NCI-H510A (cell line): ENCODE results near the gene PITPNC1.
"Not testable (repeated sequence)": the region's sequence is repeated elsewhere in the genome, so short reads cannot be mapped to it uniquely, and the experiment has no call there.

Experiments
- DNase-seq: peaks from one replicate; lab custom pipeline; 2025; lab: John Stamatoyannopoulos, UW

The PITPNC1 gene

DNA sequence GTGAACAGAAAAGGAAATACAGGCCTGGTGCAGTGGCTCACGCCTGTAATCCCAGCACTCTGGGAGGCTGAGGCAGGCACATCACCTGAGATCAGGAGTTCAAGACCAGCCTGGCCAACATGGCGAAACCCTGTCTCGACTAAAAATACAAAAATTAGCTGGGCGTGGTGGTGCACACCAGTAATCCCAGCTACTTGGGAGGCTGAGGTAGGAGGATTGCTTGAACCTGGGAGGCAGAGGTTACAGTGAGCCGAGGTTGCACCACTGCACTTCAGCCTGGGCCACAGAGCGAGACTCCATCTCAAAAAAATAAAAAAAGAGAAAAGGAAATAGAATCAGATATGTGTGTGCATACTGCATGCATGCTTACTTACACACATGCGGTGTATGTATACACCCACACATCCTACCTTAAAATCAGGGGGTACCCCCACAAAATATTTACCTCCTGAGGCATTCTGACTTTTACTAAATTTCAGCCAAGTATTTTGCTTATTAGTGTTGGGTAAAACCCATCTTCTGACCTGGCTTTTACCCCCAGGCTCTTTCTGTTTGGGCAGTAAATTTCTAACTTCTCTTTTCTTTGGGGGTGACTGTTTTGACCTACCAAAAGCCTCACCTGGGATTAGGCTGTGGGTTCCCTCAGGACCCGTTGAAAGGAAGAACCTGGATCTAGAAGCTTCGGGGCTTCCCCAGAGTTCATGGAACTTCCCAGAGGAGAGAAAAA is 201.8 kb downstream of the PITPNC1 start:
- DNase-seq = not testable (repeated sequence)

DNA sequence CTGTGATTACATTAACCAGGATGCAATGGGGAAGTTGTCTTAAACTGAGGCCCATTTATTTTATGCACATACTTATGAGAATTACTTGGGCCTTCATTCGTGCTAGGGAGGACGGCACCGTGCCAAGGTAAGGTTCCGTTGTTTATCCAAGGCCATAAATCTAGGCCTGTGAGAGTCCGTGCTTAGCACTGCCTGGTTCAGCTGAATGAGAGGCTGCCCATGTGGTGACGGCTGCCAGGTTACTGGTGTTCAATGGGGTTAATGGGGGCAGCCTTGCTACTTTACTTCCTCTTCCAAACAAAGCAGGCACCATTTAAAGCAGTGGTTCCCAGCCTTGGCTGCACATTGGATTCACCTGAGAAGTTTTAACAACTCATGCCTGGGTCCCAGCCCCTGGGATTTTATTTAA is 205.6 kb downstream of the PITPNC1 start:
- peak; percentile 89 for DNase-seq

DNA sequence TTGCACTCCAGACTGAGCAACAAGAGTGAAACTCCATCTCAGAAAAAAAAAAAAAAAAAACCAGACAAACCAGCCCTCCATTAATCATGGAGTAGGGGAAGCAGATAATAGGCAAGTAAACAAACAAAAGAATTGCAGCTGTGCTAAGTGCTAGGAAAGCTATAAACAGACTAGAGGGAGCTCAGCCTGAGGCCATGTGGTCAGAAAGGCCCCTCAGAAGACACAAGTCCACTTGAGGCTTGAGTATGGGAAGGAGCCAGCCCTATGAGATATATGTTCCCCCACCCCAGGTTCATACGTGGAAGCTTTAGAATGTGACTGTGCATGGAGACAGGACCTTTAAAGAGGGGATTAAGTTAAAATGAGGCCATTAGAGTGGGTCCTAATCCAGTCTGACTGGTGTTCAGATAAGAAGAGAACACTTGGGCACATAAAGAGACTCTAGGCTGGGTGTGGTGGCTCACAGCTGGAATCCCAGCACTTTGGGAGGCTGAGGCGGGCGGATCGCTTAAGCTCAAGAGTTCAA is 208.1 kb downstream of the PITPNC1 start:
- DNase-seq = peak; percentile 87

DNA sequence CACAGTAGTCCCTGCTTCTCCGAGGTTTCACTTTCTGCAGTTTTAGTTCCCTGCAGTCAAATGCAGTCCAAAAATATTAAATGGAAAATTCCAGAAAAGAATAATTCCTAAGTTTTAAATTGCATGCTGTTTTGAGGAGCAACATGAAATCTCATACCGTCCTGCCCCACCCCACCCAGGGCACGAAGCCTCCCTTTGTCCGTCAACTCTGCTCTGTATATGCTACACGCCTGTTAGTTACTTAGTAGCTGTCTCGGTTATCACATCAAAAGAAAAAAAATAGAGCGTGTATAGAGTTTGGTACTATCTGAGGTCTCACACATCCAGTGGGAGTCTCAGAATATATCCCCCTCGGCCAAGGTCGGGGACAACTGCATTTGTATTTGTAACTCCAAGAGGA is 211.2 kb downstream of the PITPNC1 start:
- no peak for DNase-seq

DNA sequence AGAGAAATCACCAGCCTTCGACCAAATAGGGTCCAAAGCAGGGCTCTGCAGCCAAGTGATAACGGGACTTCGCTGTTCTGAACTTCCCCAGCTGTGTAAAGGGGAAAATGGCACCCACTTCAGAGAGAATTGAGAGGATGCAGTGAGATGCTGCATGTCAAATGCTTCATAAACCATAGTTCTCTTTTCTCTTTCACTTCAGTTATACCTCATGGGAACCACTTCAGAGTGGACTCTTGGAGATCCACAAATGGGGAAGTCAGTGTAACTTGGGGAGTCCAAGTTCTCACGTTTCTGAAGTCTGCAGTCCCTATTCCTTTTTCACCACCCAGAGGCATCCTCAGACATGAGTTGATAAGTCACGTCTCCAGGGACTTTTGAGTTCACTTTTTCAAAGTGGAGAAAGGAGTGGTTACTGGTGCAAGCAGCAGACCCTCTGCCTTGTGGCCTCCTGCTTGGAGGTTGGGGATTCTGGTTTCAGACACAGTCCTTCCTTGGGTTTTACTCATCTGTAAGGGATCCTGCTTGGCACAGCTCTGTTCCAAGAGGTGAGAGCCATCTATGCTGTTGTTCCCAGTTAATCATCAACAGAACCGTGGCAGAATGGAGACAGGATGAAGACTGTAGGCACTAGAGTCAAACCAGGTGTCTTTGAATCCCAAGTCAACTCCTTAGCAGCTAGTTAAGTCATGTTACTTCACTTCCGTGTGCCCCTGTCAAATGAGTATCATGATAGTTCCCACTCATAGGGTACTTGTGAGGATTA is 217.2 kb downstream of the PITPNC1 start:
- no peak for DNase-seq

DNA sequence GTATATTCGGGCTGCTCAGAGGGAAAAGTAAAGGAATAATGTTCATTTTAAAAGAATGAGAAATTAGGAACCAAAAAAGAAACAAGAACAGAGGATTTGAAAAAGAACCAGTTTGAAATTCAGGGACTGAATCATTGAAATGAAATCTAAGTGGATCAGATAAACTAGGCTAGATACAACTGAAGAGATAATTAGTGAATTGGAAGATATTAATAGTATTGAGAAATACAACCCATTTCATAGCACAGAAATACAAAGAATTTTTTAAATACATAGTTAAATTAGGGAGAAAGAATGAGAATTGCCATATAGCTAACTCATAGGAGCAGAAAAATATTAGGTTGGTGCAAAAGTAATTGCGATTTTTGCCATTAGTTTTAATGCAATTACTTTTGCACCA is 223.3 kb downstream of the PITPNC1 start:
- DNase-seq = no peak

DNA sequence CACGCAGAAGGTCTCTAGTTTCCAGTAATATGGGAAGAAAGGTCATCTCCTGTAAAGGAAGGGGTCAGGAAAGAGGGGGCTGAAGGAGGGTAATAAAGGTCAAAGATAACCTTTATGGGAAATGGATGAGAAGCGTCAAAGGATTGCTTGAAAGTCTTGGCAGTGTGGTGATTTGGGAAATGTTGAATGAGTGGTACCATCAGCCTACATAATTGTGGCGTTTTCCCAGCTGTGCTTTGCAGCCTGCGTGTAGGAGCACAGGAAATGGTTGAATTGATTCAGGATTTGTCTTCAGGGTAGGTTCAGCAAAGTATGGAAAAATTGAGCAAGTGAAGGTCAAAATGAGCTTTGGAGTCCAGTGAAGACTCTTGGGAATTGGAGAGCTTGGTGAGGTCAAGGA is 224.8 kb downstream of the PITPNC1 start:
- DNase-seq = no peak

DNA sequence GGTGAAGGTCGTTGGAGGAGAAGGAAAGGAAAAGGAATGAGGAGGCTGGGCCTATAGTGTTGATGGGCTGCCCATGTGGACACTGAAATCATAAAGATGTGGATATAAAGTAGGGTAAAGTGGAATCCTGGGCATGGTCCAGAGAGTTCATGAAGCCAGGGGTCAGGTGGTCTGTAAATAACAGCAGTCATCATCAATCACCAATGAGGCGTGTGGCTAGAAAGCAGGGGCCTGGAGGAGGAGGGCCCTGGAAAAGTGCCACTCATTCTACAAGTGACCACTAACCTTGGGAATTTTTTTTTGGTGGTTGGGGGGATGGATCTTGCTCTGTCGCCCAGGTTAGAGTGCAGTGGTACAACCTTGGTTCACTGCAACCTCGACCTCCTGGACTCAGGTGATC is 225.4 kb downstream of the PITPNC1 start:
- DNase-seq = no peak

DNA sequence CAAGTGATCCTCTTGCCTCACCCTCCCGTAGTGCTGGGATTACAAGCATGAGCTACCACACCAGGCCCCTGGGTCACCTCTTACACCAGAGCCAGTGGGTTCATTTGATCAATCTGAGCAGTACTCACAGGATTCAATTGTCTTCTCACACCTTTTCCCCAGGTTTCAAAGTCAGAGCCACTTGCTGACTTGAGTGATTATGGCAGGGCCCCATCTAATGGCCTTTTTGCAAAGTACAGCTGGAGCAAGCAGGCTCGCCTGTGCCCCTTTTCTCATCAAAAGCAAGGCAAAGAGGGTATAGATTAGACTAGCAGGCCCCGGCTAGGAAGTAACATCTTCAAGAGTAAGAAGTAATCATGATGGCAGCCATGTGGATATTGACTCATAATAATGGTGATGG is 225.9 kb downstream of the PITPNC1 start:
- DNase-seq = peak; percentile 47

DNA sequence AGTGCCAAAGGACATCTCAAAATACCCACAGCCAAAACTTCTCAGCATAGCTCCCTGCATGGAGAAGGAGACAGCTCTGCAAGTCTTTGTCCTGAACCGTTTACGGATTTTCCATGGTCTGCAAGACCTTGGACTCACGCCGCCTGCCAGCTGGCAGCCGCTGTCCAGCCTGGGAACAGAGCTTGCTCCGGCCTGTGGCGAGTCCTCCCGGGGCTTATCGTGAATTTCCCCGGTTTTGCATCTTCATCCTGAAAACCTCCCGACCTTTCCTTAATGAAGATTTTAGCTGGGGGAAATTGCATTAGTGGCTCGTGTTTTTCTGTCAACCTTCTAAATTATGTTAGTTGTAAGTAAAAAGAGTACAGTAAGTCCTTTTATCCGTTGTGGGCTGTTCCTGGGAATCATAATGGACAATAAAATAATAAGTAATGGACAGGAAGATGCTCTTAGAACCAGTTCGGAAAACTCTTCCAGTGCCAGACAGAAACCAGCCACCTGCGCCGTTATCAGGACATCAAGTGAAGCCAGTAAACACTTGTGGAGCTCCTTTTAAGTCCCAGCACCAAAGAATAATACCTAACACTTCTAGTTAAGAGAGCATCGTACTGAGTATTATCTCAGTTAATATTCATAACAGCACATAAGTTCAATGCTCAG is 228.3 kb downstream of the PITPNC1 start:
- no peak for DNase-seq

DNA sequence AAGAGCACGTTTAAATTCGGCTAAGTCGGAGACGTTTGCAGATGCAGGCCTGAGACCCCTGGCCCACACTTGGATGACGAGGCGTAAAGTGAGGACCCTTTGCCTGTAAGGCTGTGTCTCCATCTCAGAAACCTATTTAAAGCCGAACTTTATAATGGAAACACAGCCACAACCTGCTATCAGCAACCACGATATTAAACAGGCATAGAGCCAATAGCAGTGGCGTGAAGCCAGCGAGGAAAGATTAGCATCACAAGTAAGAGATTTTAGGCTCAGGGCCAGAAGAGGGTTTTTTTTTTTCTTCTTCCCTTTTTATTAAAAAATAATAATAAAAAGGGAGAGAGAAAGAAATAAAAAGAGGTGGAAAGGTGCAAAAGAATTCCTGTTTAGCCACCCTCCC is 229.4 kb downstream of the PITPNC1 start:
- DNase-seq = no peak

DNA sequence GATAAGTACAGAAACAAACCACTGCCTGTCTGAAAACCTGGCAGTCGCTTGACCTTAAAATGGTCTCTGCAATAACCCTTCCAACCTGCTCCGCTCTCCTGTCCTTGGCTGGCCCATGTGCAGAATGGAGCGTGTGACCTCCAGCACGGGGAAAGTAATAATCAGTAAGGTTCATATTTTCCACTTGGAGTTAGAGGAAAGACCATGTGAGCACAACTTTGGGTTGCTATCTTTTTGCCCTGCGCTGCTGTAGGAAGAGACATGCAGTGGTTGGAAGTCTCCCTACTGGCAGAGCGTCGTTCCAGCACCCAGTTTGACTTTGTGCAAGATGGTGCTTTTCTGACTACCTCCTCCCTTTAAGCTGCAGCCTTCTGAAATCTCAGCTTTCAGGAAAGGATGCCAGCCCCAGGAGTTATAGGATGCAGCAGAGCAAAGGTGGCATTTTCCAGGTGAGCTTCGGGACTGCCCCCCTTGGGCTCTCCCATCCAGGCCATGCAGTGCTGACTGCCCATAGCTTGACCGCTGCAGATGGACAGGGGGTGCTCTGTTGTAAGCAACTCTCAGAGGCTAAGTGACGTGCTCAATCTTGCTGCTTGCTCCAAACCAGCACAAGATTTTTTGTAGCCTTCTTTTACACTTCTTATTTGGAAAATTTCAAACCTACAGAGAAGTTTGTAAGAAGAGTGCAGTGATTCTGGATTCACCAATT is 230.0 kb downstream of the PITPNC1 start:
- no peak for DNase-seq

DNA sequence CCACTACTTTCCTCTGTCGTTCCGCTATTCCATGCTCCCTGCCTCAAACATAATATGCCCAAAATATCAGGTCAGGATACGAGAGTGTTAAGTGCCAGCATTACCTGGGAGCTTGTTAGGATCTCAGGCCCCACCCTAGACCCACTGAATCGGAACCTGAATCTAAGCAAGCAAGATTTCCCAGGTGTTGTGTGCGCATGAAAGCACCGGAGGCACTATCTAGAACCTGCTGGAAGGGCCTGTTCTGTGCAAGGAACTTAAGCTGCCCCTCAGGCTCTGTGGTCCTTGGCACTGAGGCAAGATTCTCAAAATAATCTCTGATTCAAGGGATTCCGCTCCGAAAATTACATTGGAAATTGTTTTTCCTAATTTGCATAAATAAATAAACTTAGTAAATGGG is 233.0 kb downstream of the PITPNC1 start:
- no peak for DNase-seq

DNA sequence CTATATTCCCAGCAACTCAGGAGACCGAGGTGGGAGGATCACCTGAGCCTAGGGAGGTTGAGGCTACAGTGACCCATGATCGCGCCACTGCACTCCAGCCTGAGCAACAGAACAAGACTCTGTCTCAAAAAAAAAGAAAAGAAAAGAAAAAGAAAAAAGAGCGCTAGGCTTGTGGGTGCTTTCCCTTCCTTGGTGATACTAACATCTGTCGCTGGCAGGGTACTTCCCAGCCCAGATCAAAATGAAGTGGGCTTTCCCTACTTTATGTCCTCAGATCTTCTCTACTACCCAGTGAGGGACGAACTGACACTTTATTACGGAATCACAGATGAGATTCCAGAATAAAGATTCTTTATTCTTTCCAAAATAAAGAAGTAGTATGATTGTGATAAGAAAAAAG is 236.9 kb downstream of the PITPNC1 start:
- no peak for DNase-seq

DNA sequence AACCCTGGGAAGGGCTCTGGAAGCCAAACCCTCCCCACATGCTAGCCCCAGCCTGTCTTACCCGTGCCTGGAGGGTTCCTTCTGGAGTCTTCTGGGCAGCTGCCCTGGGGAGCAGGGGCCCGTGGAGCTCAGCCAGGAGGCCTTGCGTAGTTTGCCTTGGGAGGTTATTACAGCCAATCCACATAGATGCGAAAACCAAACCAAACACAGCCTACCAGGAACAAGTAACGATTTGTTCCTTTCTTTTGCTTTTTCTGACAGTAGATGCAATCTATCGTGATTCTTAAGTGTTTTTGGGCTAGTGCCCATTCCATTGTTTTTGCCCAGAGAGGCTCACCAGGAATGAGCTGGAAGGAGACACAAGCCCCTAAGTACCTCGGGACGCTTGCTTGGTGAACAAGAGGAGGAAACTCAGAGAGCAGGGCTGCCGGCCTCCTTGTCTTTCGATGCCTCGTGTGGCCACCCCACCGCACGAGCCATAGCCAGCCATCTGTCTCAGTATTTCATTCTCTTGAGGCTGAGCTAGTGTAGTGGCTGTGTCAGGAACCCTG is 238.0 kb downstream of the PITPNC1 start:
- no peak for DNase-seq

DNA sequence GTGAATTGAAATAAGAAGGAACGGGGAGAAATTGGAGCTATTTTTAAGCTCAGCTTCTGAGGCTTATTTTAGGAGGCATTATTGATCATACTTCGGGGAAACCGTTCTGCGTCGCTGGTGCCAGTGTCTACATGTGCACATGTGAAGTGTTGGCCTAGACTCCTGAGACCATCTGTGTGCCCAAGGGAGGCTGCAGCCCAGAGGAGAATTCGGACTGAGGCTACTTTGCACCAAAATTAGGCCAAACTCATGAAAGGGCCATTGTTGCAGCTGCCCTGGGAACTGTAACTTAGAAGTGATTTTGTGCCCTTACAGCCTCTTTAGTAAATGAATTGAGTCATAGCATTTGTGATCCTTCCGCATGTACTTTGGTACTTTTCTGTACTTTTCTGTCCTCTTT is 238.7 kb downstream of the PITPNC1 start:
- no peak for DNase-seq

DNA sequence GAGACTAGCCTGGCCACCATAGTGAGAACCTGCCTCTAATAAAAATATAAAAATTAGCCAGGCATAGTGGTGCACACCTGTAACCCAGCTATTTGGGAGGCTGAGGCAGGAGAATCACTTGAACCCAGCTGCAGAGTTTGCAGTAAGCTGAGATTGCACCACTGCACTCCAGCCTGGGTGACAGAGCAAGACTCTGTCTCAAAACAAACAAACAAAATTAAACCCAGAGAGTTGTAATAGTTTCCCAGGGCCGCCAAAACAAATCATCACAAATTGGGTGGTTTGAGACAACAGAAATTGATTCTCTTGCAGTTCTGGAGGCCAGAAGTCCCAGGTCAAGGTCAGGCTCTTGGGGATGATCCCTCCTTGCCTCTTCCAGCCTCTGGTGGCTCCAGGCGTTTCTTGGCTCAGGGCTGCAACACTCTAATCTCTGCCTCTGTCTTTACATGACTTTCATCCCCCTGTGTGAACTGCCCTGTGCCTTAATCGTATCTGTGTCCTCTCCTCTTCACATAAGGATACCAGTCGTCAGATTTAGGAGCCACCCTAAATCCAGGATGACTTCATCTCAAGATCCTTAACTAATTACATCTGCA is 240.3 kb downstream of the PITPNC1 start:
- no peak for DNase-seq

DNA sequence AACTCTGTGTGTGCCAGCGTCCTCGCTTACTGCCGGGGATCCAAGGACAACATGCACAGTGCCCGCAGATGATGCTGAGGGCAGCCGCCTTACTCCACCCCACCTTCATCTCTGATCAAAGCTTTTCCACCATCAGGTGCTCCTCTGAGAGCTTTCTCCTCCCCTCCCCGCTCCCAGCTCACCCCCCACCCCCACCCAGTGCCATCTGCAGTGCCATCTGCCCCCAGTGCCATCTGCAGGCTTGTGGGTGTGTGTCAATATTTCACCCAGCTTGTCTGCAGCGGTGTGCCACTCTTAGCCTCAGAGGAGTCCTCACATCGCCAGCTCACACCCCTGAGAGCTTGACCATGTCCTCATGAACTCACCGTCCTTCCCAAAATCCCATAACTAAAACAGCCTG is 242.5 kb downstream of the PITPNC1 start:
- DNase-seq = no peak

DNA sequence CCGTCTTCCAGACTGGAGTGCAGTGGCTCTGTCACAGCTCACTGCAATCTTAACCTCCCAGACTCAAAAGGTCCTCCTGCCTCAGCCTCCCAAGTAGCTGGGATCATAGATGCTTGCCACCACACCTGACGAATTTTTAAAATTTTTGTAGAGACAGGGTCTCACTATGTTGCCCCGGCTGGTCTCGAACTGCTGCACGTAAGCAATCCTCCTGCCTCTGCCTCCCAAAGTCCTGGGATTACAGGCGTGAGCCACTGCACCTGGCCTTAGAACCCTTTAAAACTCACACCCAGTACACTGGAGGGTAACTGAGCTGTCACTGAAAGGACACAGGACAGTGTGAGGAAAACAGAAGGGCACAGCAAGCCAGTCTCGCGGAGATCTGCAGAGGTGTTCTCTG is 243.0 kb downstream of the PITPNC1 start:
- DNase-seq = no peak

DNA sequence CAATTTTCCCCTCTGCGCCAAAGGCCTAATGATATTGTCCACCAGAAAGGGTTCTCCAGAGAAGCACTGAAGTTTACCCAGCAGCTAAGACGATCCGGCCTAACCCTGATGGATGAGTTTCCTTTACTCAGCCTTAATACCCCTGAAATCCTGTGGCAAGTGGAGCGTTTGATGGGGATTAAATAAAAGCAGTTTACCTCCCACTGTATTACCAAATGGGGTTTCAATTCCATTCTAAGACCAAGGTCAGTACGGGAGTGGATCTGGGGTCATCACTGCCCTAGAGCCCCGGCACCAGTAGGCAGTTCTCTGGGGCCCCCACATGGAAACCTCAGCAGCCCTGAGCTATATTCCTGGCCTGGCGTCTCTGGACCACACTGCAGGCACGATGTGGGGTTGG is 243.6 kb downstream of the PITPNC1 start:
- DNase-seq = no peak

DNA sequence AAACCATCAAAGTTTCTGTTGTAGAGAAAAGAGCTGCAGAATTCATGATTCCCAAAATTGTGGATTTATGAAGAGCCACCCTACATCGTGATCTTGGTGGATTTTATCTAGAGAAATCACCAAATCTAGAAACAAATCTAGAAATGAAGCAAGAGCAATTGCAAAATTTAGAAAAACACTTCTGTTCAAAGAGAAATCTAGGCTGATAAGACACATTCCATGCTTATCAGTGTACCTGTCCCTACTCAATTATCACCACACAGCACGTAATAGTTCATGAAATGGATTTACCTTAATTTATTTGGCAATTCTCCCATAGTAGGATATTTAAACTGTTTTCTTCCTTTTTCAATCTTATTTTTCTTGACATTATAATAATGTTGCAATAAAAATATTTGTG is 246.7 kb downstream of the PITPNC1 start:
- DNase-seq = no peak
